ENCODE measurements around the gene USP5. TPM values are rescaled to one million over a fixed set of nuclear protein-coding genes. Genes with fewer than 3 reads are reported as not detected.

Gene USP5
- total and polyA plus RNA-seq, 2 of the 8 experiments (the other 6 are each of a cell fraction or from before 2014, with no cell fraction given): 66.5 to 148 TPM

DNA sequence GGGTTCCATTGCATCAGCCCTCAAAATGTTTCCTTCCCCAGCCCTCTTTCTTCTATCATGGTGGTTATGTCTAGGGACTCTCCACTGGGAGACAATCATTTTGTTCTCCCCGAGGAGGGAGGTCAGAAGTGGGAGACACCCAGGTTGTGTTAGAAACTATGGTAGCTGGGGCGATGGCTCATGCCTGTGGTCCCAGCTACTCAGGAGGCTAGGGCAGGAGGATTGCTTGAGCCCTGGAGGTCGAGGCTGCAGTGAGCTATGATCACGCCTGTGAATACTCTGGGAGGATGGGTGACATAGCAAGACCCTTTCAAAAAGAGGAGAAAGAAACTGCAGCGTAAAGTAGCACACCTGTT, 39.7 kb downstream of the USP5 start (continued):
- TF ChIP-seq, protein P1, sequence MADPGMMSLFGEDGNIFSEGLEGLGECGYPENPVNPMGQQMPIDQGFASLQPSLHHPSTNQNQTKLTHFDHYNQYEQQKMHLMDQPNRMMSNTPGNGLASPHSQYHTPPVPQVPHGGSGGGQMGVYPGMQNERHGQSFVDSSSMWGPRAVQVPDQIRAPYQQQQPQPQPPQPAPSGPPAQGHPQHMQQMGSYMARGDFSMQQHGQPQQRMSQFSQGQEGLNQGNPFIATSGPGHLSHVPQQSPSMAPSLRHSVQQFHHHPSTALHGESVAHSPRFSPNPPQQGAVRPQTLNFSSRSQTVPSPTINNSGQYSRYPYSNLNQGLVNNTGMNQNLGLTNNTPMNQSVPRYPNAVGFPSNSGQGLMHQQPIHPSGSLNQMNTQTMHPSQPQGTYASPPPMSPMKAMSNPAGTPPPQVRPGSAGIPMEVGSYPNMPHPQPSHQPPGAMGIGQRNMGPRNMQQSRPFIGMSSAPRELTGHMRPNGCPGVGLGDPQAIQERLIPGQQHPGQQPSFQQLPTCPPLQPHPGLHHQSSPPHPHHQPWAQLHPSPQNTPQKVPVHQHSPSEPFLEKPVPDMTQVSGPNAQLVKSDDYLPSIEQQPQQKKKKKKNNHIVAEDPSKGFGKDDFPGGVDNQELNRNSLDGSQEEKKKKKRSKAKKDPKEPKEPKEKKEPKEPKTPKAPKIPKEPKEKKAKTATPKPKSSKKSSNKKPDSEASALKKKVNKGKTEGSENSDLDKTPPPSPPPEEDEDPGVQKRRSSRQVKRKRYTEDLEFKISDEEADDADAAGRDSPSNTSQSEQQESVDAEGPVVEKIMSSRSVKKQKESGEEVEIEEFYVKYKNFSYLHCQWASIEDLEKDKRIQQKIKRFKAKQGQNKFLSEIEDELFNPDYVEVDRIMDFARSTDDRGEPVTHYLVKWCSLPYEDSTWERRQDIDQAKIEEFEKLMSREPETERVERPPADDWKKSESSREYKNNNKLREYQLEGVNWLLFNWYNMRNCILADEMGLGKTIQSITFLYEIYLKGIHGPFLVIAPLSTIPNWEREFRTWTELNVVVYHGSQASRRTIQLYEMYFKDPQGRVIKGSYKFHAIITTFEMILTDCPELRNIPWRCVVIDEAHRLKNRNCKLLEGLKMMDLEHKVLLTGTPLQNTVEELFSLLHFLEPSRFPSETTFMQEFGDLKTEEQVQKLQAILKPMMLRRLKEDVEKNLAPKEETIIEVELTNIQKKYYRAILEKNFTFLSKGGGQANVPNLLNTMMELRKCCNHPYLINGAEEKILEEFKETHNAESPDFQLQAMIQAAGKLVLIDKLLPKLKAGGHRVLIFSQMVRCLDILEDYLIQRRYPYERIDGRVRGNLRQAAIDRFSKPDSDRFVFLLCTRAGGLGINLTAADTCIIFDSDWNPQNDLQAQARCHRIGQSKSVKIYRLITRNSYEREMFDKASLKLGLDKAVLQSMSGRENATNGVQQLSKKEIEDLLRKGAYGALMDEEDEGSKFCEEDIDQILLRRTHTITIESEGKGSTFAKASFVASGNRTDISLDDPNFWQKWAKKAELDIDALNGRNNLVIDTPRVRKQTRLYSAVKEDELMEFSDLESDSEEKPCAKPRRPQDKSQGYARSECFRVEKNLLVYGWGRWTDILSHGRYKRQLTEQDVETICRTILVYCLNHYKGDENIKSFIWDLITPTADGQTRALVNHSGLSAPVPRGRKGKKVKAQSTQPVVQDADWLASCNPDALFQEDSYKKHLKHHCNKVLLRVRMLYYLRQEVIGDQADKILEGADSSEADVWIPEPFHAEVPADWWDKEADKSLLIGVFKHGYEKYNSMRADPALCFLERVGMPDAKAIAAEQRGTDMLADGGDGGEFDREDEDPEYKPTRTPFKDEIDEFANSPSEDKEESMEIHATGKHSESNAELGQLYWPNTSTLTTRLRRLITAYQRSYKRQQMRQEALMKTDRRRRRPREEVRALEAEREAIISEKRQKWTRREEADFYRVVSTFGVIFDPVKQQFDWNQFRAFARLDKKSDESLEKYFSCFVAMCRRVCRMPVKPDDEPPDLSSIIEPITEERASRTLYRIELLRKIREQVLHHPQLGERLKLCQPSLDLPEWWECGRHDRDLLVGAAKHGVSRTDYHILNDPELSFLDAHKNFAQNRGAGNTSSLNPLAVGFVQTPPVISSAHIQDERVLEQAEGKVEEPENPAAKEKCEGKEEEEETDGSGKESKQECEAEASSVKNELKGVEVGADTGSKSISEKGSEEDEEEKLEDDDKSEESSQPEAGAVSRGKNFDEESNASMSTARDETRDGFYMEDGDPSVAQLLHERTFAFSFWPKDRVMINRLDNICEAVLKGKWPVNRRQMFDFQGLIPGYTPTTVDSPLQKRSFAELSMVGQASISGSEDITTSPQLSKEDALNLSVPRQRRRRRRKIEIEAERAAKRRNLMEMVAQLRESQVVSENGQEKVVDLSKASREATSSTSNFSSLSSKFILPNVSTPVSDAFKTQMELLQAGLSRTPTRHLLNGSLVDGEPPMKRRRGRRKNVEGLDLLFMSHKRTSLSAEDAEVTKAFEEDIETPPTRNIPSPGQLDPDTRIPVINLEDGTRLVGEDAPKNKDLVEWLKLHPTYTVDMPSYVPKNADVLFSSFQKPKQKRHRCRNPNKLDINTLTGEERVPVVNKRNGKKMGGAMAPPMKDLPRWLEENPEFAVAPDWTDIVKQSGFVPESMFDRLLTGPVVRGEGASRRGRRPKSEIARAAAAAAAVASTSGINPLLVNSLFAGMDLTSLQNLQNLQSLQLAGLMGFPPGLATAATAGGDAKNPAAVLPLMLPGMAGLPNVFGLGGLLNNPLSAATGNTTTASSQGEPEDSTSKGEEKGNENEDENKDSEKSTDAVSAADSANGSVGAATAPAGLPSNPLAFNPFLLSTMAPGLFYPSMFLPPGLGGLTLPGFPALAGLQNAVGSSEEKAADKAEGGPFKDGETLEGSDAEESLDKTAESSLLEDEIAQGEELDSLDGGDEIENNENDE (IDR thresholded peaks at IDR 0.05; ENCODE audit: insufficient replicate concordance, low read length): no peak
- TF ChIP-seq CBX8 (IDR thresholded peaks at IDR 0.05; ENCODE audit: borderline replicate concordance, low read depth, low read length) (no peak), CREB1 (IDR thresholded peaks at IDR 0.05) (no peak), NRF1 (IDR thresholded peaks at IDR 0.05; ENCODE audit: low read depth, low read length) (no peak), POLR2AphosphoS5 (IDR thresholded peaks at IDR 0.05; ENCODE audit: low read depth, low read length) (no peak), SRF (IDR thresholded peaks at IDR 0.05; ENCODE audit: low read depth, low read length) (no peak), BRCA1 (IDR thresholded peaks at IDR 0.05; ENCODE audit: low read depth, low read length) (no peak), RNF2 (IDR thresholded peaks at IDR 0.05; ENCODE audit: borderline replicate concordance, low read depth, low read length, missing control alignments, poor library complexity, severe bottlenecking) (no peak), BACH1 (IDR thresholded peaks at IDR 0.05; ENCODE audit: low read length) (no peak), ASH2L (IDR thresholded peaks at IDR 0.05; ENCODE audit: low read length) (no peak), CBX5 (IDR thresholded peaks at IDR 0.05; ENCODE audit: low read depth, low read length) (no peak), SP1 (IDR thresholded peaks at IDR 0.05; ENCODE audit: low read depth, low read length) (no peak)
- TF ChIP-seq, protein P2, sequence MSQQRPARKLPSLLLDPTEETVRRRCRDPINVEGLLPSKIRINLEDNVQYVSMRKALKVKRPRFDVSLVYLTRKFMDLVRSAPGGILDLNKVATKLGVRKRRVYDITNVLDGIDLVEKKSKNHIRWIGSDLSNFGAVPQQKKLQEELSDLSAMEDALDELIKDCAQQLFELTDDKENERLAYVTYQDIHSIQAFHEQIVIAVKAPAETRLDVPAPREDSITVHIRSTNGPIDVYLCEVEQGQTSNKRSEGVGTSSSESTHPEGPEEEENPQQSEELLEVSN (IDR thresholded peaks at IDR 0.05): no peak

Data from H1 (cell line).